ENCODE measurements around the gene FBXW10B.
"Not testable (repeated sequence)": the region's sequence is repeated elsewhere in the genome, so short reads cannot be mapped to it uniquely, and the experiment has no call there.

DNA sequence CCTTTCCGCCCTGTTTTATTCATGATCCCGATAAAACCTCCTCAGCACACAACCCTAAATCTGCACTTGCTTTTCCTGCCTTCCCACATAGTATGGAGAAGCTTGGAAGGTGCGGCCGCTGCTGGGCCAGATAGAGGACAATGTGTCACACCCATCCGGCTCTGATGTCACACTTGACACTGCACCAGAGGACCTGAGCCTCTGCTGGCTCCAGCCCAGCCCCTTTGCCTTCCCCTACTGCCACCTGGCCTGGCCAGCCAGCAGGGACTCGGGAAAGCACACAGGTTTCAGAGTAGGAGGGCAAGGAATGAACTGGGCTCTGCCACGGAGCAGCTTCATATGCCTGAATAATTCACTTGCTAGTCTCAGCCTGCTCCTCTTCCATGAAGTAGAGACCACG is 2.6 kb upstream of the FBXW10B start:
- TF ChIP-seq, protein P1, sequence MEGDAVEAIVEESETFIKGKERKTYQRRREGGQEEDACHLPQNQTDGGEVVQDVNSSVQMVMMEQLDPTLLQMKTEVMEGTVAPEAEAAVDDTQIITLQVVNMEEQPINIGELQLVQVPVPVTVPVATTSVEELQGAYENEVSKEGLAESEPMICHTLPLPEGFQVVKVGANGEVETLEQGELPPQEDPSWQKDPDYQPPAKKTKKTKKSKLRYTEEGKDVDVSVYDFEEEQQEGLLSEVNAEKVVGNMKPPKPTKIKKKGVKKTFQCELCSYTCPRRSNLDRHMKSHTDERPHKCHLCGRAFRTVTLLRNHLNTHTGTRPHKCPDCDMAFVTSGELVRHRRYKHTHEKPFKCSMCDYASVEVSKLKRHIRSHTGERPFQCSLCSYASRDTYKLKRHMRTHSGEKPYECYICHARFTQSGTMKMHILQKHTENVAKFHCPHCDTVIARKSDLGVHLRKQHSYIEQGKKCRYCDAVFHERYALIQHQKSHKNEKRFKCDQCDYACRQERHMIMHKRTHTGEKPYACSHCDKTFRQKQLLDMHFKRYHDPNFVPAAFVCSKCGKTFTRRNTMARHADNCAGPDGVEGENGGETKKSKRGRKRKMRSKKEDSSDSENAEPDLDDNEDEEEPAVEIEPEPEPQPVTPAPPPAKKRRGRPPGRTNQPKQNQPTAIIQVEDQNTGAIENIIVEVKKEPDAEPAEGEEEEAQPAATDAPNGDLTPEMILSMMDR (IDR thresholded peaks at IDR 0.05) = not testable (repeated sequence)
- TF ChIP-seq ZFX (IDR thresholded peaks at IDR 0.05; ENCODE audit: borderline replicate concordance) = not testable (repeated sequence)

Data from 22Rv1 (cell line).